NT2/D1 (cell line): ENCODE data around the gene PLEKHM1.
"Not testable (repeated sequence)": the region's sequence is repeated elsewhere in the genome, so short reads cannot be mapped to it uniquely, and the experiment has no call there.

Experiments used
- DNase-seq: peaks from one replicate; pipeline ENCODE4 v3.0.0-alpha.2; 2011; ENCODE audit warnings: low read depth, low spot score
- H3K27me3 ChIP-seq: 2 replicates; pipeline ENCODE4 v1.6.0; 2011; ENCODE audit warnings: mild to moderate bottlenecking; ENCODE audit not compliant: insufficient read length, insufficient read depth
- H3K36me3 ChIP-seq: 2 replicates; pipeline ENCODE4 v1.6.1; 2011; ENCODE audit warnings: mild to moderate bottlenecking, low read length, mixed read lengths; ENCODE audit not compliant: insufficient read depth, insufficient read length
- H3K4me1 ChIP-seq: 2 replicates; pipeline ENCODE4 v1.5.1; 2011; ENCODE audit not compliant: insufficient read depth, insufficient read length
- H3K4me3 ChIP-seq: 2 replicates; pipeline ENCODE4 v1.5.1; 2011; ENCODE audit warnings: low read depth; ENCODE audit not compliant: insufficient read length
- H3K9ac ChIP-seq: 2 replicates; pipeline ENCODE4 v1.6.0; 2011; ENCODE audit warnings: low read depth; ENCODE audit not compliant: insufficient read length
- H3K9me3 ChIP-seq: 2 replicates; pipeline ENCODE4 v1.5.1; 2011; ENCODE audit warnings: mild to moderate bottlenecking, low read length; ENCODE audit not compliant: insufficient read depth
- SUZ12 ChIP-seq: IDR thresholded peaks from 2 replicates; pipeline ENCODE4 v1.6.1; 2011; ENCODE audit not compliant: insufficient read length, insufficient read depth; ENCODE audit errors: extremely low read depth
- YY1 ChIP-seq: IDR thresholded peaks from 2 replicates; pipeline ENCODE4 v1.6.1; 2011; ENCODE audit not compliant: insufficient read length, insufficient read depth
- ZNF274 ChIP-seq: IDR thresholded peaks from 2 replicates; pipeline ENCODE4 v1.6.1; 2011; ENCODE audit warnings: mild to moderate bottlenecking, low read depth, low read length

The PLEKHM1 gene

DNA sequence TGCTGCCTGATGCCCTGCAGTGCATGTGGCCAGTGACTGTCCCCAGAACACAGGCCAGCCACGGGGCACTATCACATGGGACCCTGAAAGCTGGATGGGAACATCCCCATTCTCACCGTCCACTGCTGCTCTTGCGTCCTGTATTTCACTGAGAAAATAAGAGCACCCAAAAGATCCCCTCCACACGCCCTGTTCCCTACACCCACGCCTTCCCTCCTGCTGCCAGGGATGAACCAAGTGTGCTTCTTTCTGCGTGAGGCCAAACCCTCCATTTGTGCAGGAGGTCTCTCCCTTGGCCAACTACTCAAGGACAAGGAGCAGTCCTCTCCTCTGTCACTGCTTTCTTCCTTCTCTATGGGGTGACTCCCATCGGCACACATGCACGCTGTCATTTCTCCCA lies 36.2 kb downstream of the PLEKHM1 start:
- not testable (repeated sequence) for H3K27me3 ChIP-seq, DNase-seq, H3K4me1 ChIP-seq, H3K4me3 ChIP-seq, H3K36me3 ChIP-seq, H3K9me3 ChIP-seq, H3K9ac ChIP-seq

DNA sequence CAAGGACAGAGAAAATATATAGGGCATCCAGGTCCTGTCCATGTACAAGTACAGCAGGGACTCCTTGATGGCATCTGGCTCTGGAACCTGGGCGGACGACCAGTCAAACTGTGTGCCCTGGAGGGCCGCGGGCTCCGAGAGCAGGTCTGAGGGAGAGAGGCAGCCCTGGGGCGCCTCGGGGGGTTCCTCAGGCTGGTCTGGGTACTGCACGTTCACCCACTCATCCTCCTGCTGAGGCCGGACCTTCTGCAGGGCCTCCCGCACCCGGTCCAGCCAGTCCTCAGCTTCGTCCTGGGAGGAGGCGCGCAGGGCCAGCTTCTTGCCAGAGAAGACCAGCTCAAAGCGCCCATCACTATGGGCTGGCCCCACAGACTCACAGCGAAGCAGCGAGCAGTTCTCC lies 36.8 kb downstream of the PLEKHM1 start:
- not testable (repeated sequence) for H3K4me1 ChIP-seq, H3K27me3 ChIP-seq, H3K9ac ChIP-seq, H3K9me3 ChIP-seq, H3K36me3 ChIP-seq, H3K4me3 ChIP-seq, DNase-seq

- not testable (repeated sequence) for H3K27me3 ChIP-seq, H3K9ac ChIP-seq, H3K36me3 ChIP-seq, DNase-seq, H3K4me1 ChIP-seq, H3K9me3 ChIP-seq, H3K4me3 ChIP-seq
Observed at GRCh38 chr17:45453225-45453534, 37.3 kb downstream of the PLEKHM1 start.

DNA sequence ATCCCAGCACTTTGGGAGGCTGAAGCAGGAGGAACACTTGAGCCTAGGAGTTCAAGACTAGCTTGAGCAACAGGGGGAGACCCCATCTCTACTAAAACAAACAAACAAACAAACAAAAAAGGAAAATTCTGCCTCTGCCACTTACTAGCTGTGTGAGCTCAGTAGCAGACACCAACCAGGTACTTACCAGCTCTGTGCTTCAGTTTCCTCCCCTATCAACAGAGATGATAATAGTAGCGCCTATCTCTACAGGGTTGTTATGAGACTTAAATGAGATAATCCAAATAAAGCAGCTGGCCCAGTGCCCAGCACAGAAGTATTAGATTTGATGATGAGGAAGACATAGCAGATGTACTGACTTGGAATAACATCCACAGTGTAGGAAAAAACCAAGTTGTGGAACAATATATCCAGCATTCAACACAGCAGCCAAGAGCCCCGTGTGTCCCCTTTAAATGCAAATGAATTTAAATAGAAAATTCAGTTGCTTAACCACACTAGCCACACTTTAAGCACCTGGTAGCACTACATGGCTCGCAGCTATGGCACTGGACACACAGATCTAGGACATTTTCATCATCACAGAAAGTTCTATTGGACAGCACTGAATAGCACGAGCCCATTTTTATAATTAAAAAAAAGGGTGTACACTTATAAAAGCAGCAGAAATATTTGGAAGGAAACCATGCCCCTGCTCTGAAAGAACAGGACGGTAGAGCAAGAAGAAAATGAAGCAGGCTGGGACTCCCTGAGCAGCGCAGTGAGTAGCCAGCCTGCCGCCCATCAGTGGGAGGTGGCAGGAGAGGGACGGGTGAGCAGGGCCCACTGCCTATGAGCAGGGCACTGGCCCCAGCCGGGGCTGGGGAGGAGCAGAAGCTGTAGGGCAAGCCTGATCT lies 37.9 kb downstream of the PLEKHM1 start:
- not testable (repeated sequence) for H3K4me1 ChIP-seq, H3K4me3 ChIP-seq, H3K9ac ChIP-seq, DNase-seq, H3K36me3 ChIP-seq, H3K27me3 ChIP-seq, H3K9me3 ChIP-seq

DNA sequence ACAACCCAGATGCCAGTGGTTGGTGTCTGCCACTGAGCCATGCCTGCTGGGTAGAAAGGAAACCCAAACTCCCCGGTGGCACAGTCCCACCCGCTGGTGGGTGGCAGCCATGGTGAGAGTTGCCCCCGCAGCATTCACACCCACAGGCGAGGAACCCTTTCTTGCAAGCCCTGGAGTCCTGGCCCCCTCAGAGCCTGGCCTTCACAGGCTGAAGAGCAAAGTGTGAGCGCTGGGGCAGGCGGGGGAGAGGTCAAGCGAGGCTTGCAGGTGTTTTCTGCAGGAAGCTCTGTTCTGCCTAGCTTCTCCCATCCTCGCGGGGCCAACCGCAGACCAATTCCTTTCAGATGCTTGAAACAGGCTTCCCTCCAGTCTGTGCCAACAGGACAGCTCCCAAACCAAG lies 38.9 kb downstream of the PLEKHM1 start:
- not testable (repeated sequence) for H3K4me1 ChIP-seq, H3K27me3 ChIP-seq, H3K36me3 ChIP-seq, H3K9ac ChIP-seq, H3K9me3 ChIP-seq, H3K4me3 ChIP-seq, DNase-seq

- no peak overlapping the region for H3K4me3 ChIP-seq
- no peaks in the 10 kb centered on the region for H3K4me1 ChIP-seq
- H3K36me3 ChIP-seq: peaks cover 5% of the 10 kb centered on the region
- DNase-seq: no peak
- no peak for TF ChIP-seq ZNF274
- no peak for TF ChIP-seq SUZ12
- TF ChIP-seq YY1: no peak
- H3K9me3 ChIP-seq: no peaks in the 10 kb centered on the region
- no peaks in the 10 kb centered on the region for H3K27me3 ChIP-seq
- H3K9ac ChIP-seq: no peak overlapping the region
Observed at GRCh38 chr17:45451131-45451530, 39.4 kb downstream of the PLEKHM1 start.

DNA sequence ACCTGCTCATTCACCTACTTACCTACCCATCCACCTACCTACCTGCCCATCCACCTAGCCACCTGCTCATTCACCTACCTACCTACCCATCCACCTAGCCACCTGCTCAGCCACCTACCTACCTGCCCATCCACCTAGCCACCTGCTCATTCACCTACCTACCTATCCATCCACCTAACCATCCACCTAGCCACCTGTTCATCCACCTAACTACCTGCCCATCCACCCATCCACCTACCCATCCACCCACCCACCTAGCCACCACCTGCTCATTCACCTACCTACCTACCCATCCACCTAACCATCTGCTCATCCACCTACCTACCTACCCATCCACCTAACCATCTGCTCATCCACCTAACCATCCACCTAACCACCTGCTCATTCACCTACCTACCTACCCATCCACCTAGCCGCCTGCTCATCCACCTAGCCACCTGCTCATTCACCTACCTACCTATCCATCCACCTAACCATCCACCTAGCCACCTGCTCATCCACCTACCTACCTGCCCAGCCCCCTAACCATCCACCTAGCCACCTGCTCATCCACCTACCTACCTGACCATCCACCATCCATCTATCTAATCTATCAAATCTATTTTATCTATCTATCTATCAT lies 40.7 kb downstream of the PLEKHM1 start:
- not testable (repeated sequence) for DNase-seq
- H3K36me3 ChIP-seq: peaks cover 12% of the 10 kb centered on the region

DNA sequence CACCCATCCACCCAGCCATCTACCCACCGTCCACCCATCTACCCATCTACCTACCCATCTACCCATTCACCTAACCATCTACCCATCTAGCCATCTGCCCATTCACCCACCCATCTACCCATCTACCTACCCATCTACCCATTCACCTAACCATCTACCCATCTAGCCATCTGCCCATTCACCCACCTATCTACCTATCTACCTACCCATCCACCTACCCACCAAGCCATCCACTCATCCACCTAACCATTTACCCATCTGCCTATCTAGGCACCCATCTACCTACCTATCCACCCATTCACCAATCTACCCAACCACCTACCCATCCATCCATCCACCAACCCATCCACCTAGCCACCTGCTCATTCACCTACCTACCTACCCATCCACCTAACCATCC lies 41.3 kb downstream of the PLEKHM1 start:
- H3K36me3 ChIP-seq: peaks cover 13% of the 10 kb centered on the region
- not testable (repeated sequence) for H3K9ac ChIP-seq, DNase-seq, H3K4me3 ChIP-seq, H3K4me1 ChIP-seq, H3K27me3 ChIP-seq, H3K9me3 ChIP-seq

More for the DNA sequence above, 40.7 kb downstream of the PLEKHM1 start:
- not testable (repeated sequence) for H3K9me3 ChIP-seq, H3K4me1 ChIP-seq, H3K4me3 ChIP-seq, H3K27me3 ChIP-seq, H3K9ac ChIP-seq

DNA sequence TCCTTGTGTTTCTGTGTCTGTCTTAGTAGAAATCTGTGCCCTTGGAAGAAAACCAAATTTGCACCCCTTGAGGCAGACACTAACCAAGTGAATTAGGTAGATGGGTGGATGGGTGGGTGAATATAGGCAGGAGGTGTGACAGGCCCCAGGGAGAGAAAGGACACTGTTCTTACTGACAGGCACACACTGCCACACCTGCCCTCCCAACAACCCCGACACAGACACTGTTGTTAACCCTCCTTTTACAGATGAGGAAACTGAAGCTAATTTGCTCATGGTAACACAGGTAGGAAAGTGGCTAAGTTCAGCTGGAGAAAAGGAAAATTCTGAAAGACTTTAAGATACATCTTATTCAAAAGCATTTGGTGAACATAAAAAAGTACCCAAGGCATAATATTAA lies 42.0 kb downstream of the PLEKHM1 start:
- H3K27me3 ChIP-seq, H3K36me3 ChIP-seq, H3K4me1 ChIP-seq, DNase-seq, H3K4me3 ChIP-seq, H3K9me3 ChIP-seq, H3K9ac ChIP-seq: not testable (repeated sequence)

DNA sequence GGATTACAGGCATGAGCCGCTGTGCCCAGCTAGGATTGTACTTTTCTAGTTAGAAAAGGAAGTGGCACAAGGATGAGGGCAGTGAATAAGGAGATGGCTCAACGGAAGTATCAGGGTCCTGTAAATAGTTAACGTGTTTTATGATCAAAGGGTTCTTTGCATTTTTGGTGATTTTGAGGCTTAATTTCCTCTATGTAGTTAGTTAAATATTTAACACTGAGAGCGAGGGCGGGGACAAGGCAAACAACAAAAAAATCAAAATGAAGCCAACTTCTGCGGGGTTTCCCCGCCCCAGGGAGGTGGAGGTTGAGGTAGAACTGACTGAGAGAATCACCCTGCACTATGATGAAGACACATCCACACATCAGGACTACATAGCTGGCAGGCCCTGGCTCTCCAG lies 42.5 kb downstream of the PLEKHM1 start:
- H3K9me3 ChIP-seq, H3K9ac ChIP-seq, H3K27me3 ChIP-seq, H3K4me3 ChIP-seq, H3K36me3 ChIP-seq, H3K4me1 ChIP-seq, DNase-seq: not testable (repeated sequence)

- not testable (repeated sequence) for H3K9me3 ChIP-seq, H3K36me3 ChIP-seq, H3K4me1 ChIP-seq, DNase-seq, H3K27me3 ChIP-seq, H3K4me3 ChIP-seq, H3K9ac ChIP-seq
Observed at GRCh38 chr17:45447650-45448049, 42.9 kb downstream of the PLEKHM1 start.
